ENCODE measurements around the gene SCUBE3. TPM values are rescaled to one million over a fixed set of nuclear protein-coding genes. Genes with fewer than 3 reads are reported as not detected.

SCUBE3 gene
- total RNA-seq, 1 donor from 2014 or later: 1.2 TPM

- no peak for TF ChIP-seq CTCF (conservative IDR thresholded peaks at IDR 0.05; ENCODE audit: low read depth, low read length)
- H3K4me3 ChIP-seq (ENCODE audit: low read depth, low read length): no peak overlapping the region
- DNase-seq (ENCODE audit: low read depth): no peak
Measured at GRCh38 chr6:35283361-35283760, 69.6 kb downstream of the SCUBE3 start.

- no peak for TF ChIP-seq CTCF (conservative IDR thresholded peaks at IDR 0.05; ENCODE audit: low read depth, low read length)
- no peak overlapping the region for H3K4me3 ChIP-seq (ENCODE audit: low read depth, low read length)
- DNase-seq (ENCODE audit: low read depth): no peak
Measured at GRCh38 chr6:35287671-35288396, 74.1 kb downstream of the SCUBE3 start.

GRCh38 chr6:35288834-35289233 lies 75.1 kb downstream of the SCUBE3 start:
- no peak for TF ChIP-seq CTCF (conservative IDR thresholded peaks at IDR 0.05; ENCODE audit: low read depth, low read length)
- DNase-seq (ENCODE audit: low read depth): no peak
- H3K4me3 ChIP-seq (ENCODE audit: low read depth, low read length): no peak overlapping the region

- no peak for DNase-seq (ENCODE audit: low read depth)
- TF ChIP-seq CTCF (conservative IDR thresholded peaks at IDR 0.05; ENCODE audit: low read depth, low read length): no peak
- no peak overlapping the region for H3K4me3 ChIP-seq (ENCODE audit: low read depth, low read length)
Measured at GRCh38 chr6:35291491-35291890, 77.7 kb downstream of the SCUBE3 start.

GRCh38 chr6:35292494-35292893 lies 78.7 kb downstream of the SCUBE3 start:
- TF ChIP-seq CTCF (conservative IDR thresholded peaks at IDR 0.05; ENCODE audit: low read depth, low read length): no peak
- no peak for DNase-seq (ENCODE audit: low read depth)
- no peak overlapping the region for H3K4me3 ChIP-seq (ENCODE audit: low read depth, low read length)

GRCh38 chr6:35293681-35294080 lies 79.9 kb downstream of the SCUBE3 start:
- DNase-seq (ENCODE audit: low read depth): no peak
- TF ChIP-seq CTCF (conservative IDR thresholded peaks at IDR 0.05; ENCODE audit: low read depth, low read length): no peak
- no peak overlapping the region for H3K4me3 ChIP-seq (ENCODE audit: low read depth, low read length)

GRCh38 chr6:35294308-35294945 lies 80.7 kb downstream of the SCUBE3 start:
- TF ChIP-seq CTCF (conservative IDR thresholded peaks at IDR 0.05; ENCODE audit: low read depth, low read length): peak; percentile 93
- H3K4me3 ChIP-seq (ENCODE audit: low read depth, low read length): no peak overlapping the region
- no peak for DNase-seq (ENCODE audit: low read depth)

All from epithelial cell of proximal tubule (primary cell).